MM.1S (cell line): ENCODE results near the gene PLD3.

ENCODE experiments used
- EZH2 ChIP-seq: fragments of 300-600 bp; sonication (generic); optimal IDR thresholded peaks from 2 replicates; pipeline ENCODE3; 2017; ENCODE audit warnings: low read depth, mild to moderate bottlenecking, antibody characterized with exemption, low read length, mixed read lengths
- EZH2phosphoT487 ChIP-seq: fragments of 300-600 bp; sonication (generic); IDR thresholded peaks from 2 replicates; pipeline ENCODE4 v1.6.1; 2018; ENCODE audit warnings: antibody characterized with exemption, low read length
- TF ChIP-seq, protein P1 (sequence below): fragments of 300-600 bp; sonication (generic); IDR thresholded peaks from 2 replicates; pipeline ENCODE4 v1.5.1; 2016; ENCODE audit warnings: antibody characterized with exemption, low read length, mixed read lengths

DNA sequence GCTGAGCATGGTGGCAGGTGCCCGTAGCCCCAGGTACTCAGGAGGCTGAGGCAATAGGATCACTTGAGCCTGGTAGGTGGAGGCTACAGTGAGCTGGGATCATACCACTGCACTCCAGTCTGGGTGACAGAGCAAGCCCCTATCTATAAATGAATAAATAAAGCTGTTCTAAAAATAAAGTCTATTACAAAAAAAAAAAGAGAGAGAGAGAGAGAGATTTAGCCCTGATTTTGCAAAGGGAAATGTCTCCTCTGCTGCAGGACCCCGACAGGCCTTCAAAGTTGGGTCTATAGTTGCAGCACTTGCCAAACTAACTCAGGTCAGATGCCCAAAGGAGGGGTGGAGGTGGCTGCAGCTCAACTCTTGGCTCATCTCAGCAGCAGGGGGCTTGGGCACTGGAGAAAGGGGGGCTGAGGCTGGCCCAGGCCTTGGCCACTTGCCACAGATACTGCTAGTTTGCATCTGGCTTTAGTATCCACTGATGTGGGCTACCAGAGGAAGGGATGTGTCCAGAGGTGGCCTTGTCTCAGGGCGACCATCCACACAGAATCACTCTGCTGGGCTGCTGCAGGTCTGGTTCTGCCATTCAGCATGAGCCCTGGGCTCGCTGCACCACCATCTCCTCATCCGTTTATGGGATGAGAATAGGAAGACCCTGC, 32.6 kb upstream of the PLD3 start:
- TF ChIP-seq, protein P1, sequence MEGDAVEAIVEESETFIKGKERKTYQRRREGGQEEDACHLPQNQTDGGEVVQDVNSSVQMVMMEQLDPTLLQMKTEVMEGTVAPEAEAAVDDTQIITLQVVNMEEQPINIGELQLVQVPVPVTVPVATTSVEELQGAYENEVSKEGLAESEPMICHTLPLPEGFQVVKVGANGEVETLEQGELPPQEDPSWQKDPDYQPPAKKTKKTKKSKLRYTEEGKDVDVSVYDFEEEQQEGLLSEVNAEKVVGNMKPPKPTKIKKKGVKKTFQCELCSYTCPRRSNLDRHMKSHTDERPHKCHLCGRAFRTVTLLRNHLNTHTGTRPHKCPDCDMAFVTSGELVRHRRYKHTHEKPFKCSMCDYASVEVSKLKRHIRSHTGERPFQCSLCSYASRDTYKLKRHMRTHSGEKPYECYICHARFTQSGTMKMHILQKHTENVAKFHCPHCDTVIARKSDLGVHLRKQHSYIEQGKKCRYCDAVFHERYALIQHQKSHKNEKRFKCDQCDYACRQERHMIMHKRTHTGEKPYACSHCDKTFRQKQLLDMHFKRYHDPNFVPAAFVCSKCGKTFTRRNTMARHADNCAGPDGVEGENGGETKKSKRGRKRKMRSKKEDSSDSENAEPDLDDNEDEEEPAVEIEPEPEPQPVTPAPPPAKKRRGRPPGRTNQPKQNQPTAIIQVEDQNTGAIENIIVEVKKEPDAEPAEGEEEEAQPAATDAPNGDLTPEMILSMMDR = no peak
- no peak for TF ChIP-seq EZH2phosphoT487
- no peak for TF ChIP-seq EZH2
